ENCODE measurements around the gene EHBP1L1.

DNA sequence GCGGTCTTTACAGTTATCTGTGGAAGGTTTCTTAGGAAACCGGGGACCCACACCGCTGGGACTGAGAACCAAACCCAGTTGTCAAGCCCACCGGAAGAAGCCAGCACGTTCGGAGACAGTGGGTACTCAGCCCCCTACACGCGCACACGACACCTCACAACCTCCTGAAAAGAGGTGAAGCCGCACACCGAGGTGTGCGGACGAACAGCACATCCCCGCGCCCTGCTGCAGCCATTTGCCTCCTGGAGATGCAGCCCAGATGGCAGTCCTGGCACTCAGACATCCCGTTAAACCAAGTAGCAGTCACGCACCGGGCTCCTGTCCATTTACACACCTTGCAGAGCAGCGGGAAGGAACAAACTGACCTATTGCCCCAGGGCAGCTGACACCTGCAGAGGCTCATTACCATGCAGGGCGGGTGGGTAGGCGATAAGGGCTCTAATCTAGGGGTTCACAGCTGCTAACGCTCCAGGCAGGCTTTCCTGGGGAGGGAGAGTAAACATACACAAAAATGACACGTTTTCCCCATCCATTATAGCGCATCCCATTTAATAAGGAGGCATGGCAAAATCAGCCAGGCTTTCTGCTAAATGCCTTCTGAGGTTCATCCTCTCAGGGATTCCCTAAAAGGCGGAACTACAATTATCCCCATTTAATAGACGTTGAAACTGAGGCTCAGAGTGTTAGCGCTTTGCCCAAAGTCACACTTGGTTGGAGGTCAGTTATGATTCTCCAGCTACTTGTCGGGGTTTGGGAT, 864 bp upstream of the EHBP1L1 start:
- no peak for TF ChIP-seq EZH2 (IDR thresholded peaks at IDR 0.05; ENCODE audit: low read length, missing control alignments)
- TF ChIP-seq, protein P1, sequence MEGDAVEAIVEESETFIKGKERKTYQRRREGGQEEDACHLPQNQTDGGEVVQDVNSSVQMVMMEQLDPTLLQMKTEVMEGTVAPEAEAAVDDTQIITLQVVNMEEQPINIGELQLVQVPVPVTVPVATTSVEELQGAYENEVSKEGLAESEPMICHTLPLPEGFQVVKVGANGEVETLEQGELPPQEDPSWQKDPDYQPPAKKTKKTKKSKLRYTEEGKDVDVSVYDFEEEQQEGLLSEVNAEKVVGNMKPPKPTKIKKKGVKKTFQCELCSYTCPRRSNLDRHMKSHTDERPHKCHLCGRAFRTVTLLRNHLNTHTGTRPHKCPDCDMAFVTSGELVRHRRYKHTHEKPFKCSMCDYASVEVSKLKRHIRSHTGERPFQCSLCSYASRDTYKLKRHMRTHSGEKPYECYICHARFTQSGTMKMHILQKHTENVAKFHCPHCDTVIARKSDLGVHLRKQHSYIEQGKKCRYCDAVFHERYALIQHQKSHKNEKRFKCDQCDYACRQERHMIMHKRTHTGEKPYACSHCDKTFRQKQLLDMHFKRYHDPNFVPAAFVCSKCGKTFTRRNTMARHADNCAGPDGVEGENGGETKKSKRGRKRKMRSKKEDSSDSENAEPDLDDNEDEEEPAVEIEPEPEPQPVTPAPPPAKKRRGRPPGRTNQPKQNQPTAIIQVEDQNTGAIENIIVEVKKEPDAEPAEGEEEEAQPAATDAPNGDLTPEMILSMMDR (conservative IDR thresholded peaks at IDR 0.05 in 1 of 2, IDR thresholded peaks at IDR 0.05 in 1 of 2; ENCODE audit: low read depth in 1 of 2, low read length in 2 of 2), result no peak

All from fibroblast of lung (primary cell).